Femur (tissue), 1 donor: ENCODE measurements around the gene OR5B17.
"Not testable (repeated sequence)": the region's sequence is repeated elsewhere in the genome, so short reads cannot be mapped to it uniquely, and the experiment has no call there.

Experiments used
- DNase-seq: peaks from one replicate; pipeline ENCODE4 v3.0.0-alpha.2; 2017

The OR5B17 gene

DNA sequence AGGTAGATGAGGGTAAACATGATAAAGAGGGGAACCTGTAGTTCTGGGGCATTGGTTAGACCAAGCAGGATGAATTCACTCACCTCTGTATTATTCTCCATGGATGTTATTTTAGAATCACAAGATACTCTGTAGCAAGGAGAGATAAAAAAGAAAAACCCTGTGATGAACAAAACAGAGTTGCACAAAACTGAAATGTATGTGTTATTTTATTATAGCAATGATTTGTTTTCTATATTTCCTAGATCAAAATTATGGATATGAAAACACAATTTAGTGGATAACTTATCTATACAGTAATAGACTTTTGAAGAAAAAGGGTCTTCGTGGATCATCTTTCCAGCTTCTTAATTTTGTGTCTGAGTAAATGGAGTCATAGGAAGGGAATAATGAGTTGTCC, at the start of gene OR5B17:
TSS of gene OR5B17 (minus strand) at position 101 of the 400 bp plus-strand sequence. CDS start at position 101, 0 bp downstream.
- no peak for DNase-seq

DNA sequence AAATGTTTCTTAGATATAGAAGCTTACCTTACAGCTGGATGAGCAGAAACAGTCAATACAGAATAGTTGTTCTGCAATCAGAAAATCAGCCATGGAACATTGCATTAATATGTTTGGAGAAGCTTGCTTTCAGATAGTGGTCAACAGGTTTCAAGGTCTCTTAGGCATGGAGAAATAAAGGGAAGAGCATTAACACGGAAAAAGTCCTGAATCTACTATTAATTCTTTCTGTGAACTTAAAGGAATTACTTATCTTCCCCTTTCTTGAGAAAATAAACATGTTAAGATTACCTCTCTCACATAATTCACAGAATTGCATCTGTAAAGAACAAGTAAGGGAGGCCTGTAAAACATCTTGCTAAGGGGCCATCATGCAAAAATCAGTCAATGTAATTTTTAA, 47.9 kb upstream of the OR5B17 start, which contains the start of gene OR5B3:
TSS of gene OR5B3 (minus strand) at position 101 of the 400 bp plus-strand sequence. CDS start 3,465 bp downstream, outside the sequence.
- no peak for DNase-seq

DNA sequence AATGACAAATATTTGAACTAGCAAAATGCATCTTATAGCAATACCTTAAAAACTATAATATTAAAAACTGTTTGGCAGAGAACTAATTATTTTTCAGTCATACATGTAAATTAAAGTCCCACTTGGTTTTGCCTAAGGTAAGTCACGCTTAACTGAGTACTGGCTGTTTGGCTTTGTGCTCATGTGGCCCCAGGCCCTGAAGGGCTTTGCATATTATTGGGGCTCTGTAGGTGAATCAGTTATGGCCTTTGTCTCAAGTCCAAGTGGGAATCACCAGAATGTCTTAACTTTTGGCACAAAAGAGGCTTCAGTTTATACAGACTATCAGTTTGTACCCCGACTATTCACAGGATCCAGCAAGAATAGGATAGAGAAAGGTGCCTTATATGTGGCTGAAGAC, 40.8 kb upstream of the OR5B17 start:
- not testable (repeated sequence) for DNase-seq

DNA sequence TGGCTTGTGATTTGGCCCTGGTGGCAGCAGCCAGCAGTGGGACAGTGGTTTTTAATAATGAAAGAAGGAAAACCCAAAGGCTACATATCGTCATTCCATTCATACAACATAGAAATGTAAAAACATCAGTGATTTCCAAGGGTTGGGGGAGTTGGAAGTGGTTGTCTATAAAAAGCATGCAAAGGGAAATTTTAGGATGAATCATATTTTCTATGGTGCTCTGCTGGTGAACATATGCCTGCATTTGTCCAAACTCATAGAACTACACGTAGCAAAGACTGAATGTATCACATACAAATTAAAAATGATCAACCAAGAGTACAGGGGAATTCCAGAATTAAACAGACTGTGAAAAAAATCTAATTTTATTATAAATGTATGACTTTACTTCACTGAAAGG, 36.7 kb upstream of the OR5B17 start:
- no peak for DNase-seq

DNA sequence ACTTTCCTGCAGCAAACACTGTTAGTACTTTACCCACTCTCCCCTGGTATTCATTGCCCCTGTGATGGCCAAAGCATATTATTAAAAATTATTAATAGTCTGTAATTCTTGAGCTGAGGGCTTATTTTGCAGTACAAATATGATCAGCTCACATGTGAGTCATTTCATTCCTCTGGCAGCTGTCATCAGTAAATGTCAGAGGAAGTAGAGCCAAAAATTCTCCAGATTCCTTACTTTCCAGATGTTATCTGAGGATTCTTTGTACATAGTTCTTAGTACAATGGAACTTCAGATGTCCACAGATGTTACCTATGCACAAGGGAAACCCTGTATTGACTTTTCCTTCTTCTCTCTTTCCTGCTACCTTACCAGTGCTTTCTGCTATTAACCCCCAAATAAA, 35.3 kb upstream of the OR5B17 start:
- no peak for DNase-seq

DNA sequence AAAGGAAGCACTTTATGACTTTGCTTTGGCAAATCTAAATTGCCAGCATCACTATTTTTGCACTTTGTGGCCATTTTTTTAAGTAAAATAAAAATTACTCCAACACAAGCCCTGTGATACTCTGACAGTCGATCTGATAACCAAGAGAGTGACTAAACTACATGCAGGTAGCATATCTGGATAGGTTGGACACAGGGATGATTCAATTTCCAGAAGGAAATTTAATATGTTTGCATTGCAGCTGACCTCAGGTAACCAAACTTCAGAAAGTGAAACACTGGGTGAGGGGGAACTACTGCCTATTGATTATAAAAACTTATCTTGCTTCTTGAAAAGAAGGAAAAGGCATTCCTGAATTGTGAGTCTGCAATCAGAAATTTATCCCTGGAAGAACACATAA, 33.9 kb upstream of the OR5B17 start:
- DNase-seq = no peak

DNA sequence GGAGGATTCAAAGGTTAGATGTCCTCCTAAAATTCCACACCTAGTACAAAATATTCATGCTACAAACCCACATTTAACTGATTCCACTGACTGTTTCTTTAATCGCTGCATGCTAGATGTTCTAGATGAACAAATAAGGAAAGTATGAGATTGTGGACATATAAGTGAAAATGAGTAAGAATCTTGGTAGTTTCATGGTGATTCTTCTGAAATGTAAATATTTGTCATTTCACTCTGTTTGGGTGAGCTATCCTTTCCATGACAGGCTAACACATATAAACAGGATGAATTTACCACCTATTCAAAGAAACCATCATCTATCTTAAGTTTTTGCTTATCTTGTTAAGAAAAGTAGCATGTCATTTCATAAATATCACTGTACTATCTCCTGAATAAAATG, 33.0 kb upstream of the OR5B17 start:
- DNase-seq = no peak

- DNase-seq = no peak
These were observed 31.7 kb upstream of the OR5B17 start for GRCh38 chr11:58390551-58391063.

- DNase-seq = no peak
These were observed 4.1 kb downstream of the OR5B17 start for GRCh38 chr11:58354727-58355126.

- DNase-seq = no peak
These were observed 13.7 kb downstream of the OR5B17 start for GRCh38 chr11:58345204-58345603.

- DNase-seq = no peak
These were observed 24.2 kb downstream of the OR5B17 start for GRCh38 chr11:58334708-58335107.

- DNase-seq = no peak
These were observed 28.0 kb downstream of the OR5B17 start for GRCh38 chr11:58330861-58331260.

DNA sequence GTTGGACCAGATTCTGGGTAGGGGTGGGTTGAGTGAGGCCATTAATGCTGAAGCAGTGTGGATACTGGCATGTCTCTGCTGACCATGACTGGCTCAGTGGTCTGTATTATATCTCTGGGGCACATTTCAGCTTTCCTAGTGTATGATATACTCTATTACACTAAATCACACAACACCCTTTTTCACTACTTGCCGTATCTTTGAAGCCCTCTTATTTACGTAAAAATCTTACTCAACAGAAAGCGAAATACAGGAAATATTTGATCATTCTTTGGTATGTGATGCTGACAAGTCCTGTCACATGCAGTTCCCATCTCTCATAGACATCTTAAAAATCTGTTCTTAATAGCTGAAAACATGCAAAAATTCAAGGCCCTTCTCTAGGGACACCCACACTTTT, 40.3 kb downstream of the OR5B17 start:
- no peak for DNase-seq

GRCh38 chr11:58316142-58316541, 42.7 kb downstream of the OR5B17 start:
- DNase-seq = no peak
